Glutamatergic neuron (in vitro differentiated cells): Measurements from ENCODE around the gene SEC23IP. TPM values are rescaled to one million over a fixed set of nuclear protein-coding genes. Genes with fewer than 3 reads are reported as not detected.

Source experiments
- DNase-seq: peaks from one replicate; pipeline ENCODE4 v3.0.0; 2022
- H3K27ac Mint-ChIP-seq: one replicate; pipeline ENCODE4 v1.8.0; 2020; ENCODE audit warnings: mild to moderate bottlenecking, mixed read lengths, inconsistent platforms; ENCODE audit not compliant: unreplicated experiment
- H3K27me3 Mint-ChIP-seq: one replicate; pipeline ENCODE4 v1.8.0; 2020; ENCODE audit warnings: mild to moderate bottlenecking, moderate library complexity, mixed read lengths, inconsistent platforms; ENCODE audit not compliant: unreplicated experiment
- H3K36me3 Mint-ChIP-seq: one replicate; pipeline ENCODE4 v1.8.0; 2020; ENCODE audit warnings: mild to moderate bottlenecking, mixed read lengths, inconsistent platforms; ENCODE audit not compliant: unreplicated experiment
- H3K4me1 Mint-ChIP-seq: one replicate; pipeline ENCODE4 v1.8.0; 2020; ENCODE audit warnings: mild to moderate bottlenecking, low read depth, mixed read lengths, inconsistent platforms; ENCODE audit not compliant: unreplicated experiment
- H3K4me3 Mint-ChIP-seq: one replicate; pipeline ENCODE4 v1.8.0; 2020; ENCODE audit warnings: mild to moderate bottlenecking, mixed read lengths, inconsistent platforms; ENCODE audit not compliant: unreplicated experiment
- H3K9me3 Mint-ChIP-seq: one replicate; pipeline ENCODE4 v1.8.0; 2020; ENCODE audit warnings: mild to moderate bottlenecking, moderate library complexity, mixed read lengths, inconsistent platforms; ENCODE audit not compliant: unreplicated experiment
- CTCF ChIP-seq: fragments of 200-600 bp; sonication (generic); IDR thresholded peaks from one replicate; pipeline ENCODE4 v1.5.0; 2021; ENCODE audit not compliant: partially characterized antibody, unreplicated experiment
- total RNA-seq: library from RNA; stranded (reverse); fragmentation: NEBNext Ultra II Directional; extraction: Animal tissue kit (Norgen Biotek cat#: 25700); gene quantifications from one replicate; pipeline ENCODE4 v1.2.1, GENCODE V29; 2021; ENCODE audit not compliant: unreplicated experiment

The SEC23IP gene
- total RNA-seq, 1 donor from 2014 or later = 65.0 TPM

GRCh38 chr10:119970107-119970506 lies 77.6 kb downstream of the SEC23IP start:
- Mint-ChIP-seq H3K4me1 (no peaks in the 10 kb centered on the region), H3K9me3 (peaks cover 6% of the 10 kb centered on the region), H3K4me3 (no peak overlapping the region), H3K36me3 (peaks cover 11% of the 10 kb centered on the region), H3K27ac (no peak overlapping the region), H3K27me3 (no peaks in the 10 kb centered on the region)
- DNase-seq = no peak
- no peak for TF ChIP-seq CTCF

GRCh38 chr10:119970963-119971362 lies 78.4 kb downstream of the SEC23IP start:
- no peaks in the 10 kb centered on the region for H3K27me3 Mint-ChIP-seq
- H3K9me3 Mint-ChIP-seq = peaks cover 6% of the 10 kb centered on the region
- H3K4me1 Mint-ChIP-seq = no peaks in the 10 kb centered on the region
- no peak for DNase-seq
- H3K27ac Mint-ChIP-seq = no peak overlapping the region
- TF ChIP-seq CTCF = no peak
- peaks cover 11% of the 10 kb centered on the region for H3K36me3 Mint-ChIP-seq
- H3K4me3 Mint-ChIP-seq = no peak overlapping the region

GRCh38 chr10:119973281-119973680 lies 80.8 kb downstream of the SEC23IP start:
- Mint-ChIP-seq H3K27ac (no peak overlapping the region), H3K4me3 (no peak overlapping the region), H3K36me3 (no peaks in the 10 kb centered on the region), H3K27me3 (peaks cover 2% of the 10 kb centered on the region), H3K9me3 (peaks cover 2% of the 10 kb centered on the region), H3K4me1 (peaks cover 4% of the 10 kb centered on the region)
- DNase-seq = no peak
- no peak for TF ChIP-seq CTCF

- no peak for TF ChIP-seq CTCF
- Mint-ChIP-seq H3K36me3 (no peaks in the 10 kb centered on the region), H3K4me3 (no peak overlapping the region), H3K27me3 (peaks cover 2% of the 10 kb centered on the region), H3K9me3 (peaks cover 2% of the 10 kb centered on the region), H3K27ac (no peak overlapping the region), H3K4me1 (peaks cover 4% of the 10 kb centered on the region)
- no peak for DNase-seq
These were observed 83.9 kb downstream of the SEC23IP start for GRCh38 chr10:119976421-119976820.

GRCh38 chr10:119980956-119981750 lies 88.6 kb downstream of the SEC23IP start:
- H3K27ac Mint-ChIP-seq = no peak overlapping the region

More at GRCh38 chr10:119980956-119981750, 88.6 kb downstream of the SEC23IP start:
- no peak for TF ChIP-seq CTCF
- DNase-seq = no peak
- peaks cover 2% of the 10 kb centered on the region for H3K27me3 Mint-ChIP-seq
- H3K36me3 Mint-ChIP-seq = peaks cover 5% of the 10 kb centered on the region
- H3K9me3 Mint-ChIP-seq = peaks cover 6% of the 10 kb centered on the region
- H3K4me3 Mint-ChIP-seq = no peak overlapping the region
- H3K4me1 Mint-ChIP-seq = peaks cover 4% of the 10 kb centered on the region
